ENCODE measurements around the gene KLC1.

GRCh38 chr14:103652806-103653205 is 23.8 kb downstream of the KLC1 start:
- TF ChIP-seq CTCF (IDR thresholded peaks at IDR 0.05; ENCODE audit: low read depth, low read length, missing input control) (no peak), EGR1 (IDR thresholded peaks at IDR 0.05; ENCODE audit: low read depth in 2 of 2) (no peak), GABPA (IDR thresholded peaks at IDR 0.05 in 1 of 2, conservative IDR thresholded peaks at IDR 0.05 in 1 of 2) (no peak)

Data from liver (tissue), 3 donors.